Superior temporal gyrus (tissue), 1 donor: ENCODE data around the gene ALG14.

Source experiments
- DNase-seq: peaks from one replicate; pipeline ENCODE4 v3.0.0-alpha.2; 2016; ENCODE audit errors: extremely low spot score

ALG14 gene

DNA sequence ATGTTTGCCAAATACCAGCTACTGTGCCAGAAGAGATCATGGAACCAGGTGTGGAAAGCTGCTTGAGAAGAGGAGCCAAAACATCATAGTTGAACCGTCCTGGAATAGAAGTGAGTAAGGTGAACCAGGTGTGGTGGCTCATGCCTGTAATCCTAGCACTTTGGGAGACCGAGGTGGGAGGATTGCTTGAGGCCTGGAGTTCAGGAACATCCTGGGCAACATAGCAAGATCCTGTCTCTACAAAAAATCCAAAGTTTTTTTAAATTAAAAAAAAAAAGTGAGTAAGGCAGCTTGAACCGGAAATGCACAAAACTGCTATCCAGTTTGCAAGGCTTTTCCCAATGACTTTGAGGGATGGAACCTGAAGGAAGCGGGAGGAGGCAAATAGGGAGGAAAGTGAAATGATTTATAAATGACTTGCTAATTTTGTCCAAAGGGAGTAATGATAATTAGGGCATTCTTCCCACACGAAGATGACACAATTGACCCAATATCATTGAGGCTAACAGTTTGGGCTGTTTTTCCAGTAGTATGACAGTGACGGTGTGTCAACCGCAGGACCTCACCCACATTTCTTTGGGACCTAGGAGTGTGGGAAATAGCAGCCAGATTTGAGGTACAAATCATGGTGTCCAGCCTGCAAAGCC lies 144.3 kb downstream of the ALG14 start:
- no peak for DNase-seq

DNA sequence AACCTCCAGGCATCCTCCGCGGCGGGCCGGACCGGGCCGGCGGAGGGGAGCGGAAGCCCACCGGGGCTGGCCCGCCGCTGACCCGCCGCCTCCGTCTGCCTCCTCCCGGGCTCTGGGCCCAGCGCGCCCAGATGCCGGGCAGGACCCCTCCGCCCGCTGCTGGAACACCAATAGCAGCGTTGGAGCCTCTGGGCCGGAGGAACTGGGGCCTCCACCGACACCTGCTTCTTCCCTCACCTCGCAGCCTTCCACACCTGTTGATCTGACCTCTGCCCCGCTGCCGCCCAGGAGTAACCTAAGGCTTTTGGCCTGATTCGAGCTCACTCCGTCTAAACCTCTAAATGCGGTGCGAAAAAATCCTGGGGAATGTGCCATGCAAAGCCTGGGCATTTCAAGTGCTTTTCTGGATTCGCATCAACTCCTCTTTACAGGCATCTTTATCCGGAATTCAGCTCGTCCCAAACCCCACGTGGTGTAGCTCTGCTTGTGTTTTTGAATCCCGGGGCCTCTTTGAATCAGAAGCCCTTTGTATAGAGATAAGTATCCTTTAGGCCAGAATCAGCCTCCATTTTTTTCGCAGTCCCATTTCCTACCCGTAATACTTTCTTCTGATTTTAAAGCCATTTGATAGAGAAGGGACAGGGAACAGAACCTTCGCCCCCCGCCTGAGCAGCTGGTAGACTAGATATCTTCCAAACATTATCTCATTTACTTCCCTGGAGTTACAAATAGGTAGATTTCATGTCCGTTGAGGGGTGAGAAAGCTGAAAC lies 145.2 kb downstream of the ALG14 start:
- peak; percentile 84 for DNase-seq

- peak; percentile 92 for DNase-seq
Observed at GRCh38 chr1:94926915-94927404, 145.8 kb downstream of the ALG14 start, which contains the start of gene CNN3. TSS of gene CNN3 (minus strand) at chr1:94927110. CDS start at chr1:94926894, 216 bp downstream.

DNA sequence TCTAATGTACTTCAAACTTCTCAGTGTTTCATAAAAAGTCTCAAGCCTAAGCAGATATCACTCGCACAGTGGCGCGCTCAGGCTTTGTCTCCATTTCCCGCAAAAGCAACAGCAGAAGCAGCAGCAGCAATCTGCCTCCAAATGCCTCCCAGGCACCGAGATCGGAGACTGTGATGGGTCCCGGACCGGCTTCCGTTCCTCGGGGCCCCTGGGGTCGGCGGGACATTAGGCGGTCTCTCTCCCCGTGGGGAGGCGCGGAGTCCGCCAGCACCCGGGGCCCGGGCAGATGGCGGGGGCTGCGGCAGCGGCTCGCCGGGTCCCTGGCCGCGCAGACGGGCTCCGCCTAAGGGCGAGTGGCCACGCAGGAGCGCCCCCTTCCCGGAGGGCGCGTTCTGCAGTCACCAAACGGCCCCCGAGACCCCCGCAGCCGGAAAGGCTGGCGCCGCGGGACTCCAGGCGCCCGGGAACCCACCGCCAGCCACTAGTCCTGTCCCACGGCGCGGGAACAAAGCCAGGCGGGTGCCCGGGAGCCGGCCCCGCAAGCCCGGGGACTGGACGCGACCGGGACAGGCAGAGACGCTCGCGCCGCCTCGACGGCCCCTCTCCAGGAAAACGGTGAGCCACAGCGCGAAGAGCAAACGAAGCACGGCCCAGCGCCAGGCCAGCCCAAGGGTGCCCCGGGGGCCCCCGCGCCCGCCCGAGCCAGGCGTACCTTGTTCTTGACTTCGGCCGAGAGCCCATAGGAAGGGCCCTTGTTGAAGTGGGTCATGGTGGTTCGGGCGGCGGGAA lies 146.4 kb downstream of the ALG14 start:
- DNase-seq, result peak; percentile 70

DNA sequence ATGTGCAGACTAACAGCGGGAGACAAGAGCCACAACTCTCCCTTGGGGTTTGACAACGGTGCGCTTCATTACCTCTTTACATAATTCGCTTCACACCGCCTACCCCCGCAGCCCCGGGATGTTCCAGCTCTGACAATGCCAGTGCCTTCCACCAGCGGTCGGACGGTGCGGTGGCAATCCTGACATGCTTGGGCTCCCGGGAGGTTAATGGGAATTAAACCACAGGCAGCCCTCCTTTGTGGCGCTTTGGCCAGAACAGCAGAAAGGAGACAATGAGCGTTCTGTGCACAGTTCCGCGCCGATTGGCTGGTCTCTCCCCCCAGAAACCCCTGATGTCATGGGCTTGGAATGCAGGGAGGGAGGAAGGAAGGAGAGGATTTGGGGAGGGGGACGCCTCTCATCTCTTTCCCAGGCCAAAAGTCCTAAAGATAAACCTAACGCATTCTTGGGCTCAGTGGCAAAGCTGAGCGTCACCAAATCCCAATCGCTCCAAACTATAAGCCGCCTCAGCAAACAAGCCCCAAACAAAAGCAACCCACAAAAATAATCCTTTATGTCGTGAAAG lies 147.1 kb downstream of the ALG14 start:
- peak; percentile 78 for DNase-seq

DNA sequence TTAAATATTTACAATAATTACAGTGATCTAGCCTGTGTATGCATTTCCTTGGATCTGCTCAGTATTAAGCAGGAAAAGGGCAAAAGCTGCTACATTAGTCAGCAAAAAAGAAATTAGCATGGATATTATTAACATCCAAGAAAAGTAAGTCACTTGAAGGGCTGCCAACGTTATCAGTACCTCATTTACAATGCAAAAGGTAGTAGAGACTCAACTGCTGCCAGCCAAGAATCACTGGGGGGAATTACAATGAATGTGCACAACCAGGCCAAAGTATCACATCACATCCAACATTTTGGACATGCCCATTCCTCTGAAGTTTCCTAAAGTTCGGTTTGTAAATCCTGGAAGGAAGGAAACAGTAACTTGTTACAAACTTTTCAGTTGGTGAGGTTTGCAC lies 147.7 kb downstream of the ALG14 start:
- no peak for DNase-seq
